Astrocyte (in vitro differentiated cells and primary cell): Measurements from ENCODE around the gene G2E3.
"Not testable (repeated sequence)": the region's sequence is repeated elsewhere in the genome, so short reads cannot be mapped to it uniquely, and the experiment has no call there.

Experiments
- CTCF ChIP-seq: IDR thresholded peaks from 2 replicates; pipeline ENCODE4 v1.5.1; 2011; ENCODE audit warnings: low read depth, mild to moderate bottlenecking, inconsistent platforms, low read length, moderate library complexity; ENCODE audit not compliant: insufficient read depth
- EZH2 ChIP-seq: IDR thresholded peaks from 2 replicates; pipeline ENCODE4 v1.6.1; 2012; ENCODE audit warnings: mild to moderate bottlenecking, low read length, inconsistent platforms; ENCODE audit not compliant: insufficient read depth

DNA sequence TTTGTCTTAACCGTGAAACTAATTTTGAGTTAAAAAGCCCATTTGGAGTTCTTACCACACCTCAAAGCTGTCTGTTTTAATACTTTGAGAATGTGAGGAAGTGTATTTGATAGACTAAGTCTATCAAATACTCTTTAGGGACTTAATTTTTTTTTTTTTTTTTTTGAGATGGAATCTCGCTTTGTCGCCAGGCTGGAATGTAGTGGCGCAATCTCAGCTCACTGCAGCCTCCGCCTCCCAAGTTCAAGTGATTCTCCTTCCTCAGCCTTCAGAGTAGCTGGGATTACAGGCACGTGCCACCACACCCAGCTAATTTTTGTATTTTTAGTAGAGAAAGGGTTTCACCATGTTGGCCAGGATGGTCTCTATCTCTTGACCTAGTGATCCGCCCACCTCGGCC lies 70.5 kb downstream of the G2E3 start:
- not testable (repeated sequence) for TF ChIP-seq EZH2, CTCF
